ENCODE data around the gene TXNRD2. TPM values are rescaled to one million over a fixed set of nuclear protein-coding genes. Genes with fewer than 3 reads are reported as not detected.

The TXNRD2 gene
- total and polyA plus RNA-seq, 2 of the 4 experiments (the other 2 are of a cell fraction), result 15.6 to 25.7 TPM

DNA sequence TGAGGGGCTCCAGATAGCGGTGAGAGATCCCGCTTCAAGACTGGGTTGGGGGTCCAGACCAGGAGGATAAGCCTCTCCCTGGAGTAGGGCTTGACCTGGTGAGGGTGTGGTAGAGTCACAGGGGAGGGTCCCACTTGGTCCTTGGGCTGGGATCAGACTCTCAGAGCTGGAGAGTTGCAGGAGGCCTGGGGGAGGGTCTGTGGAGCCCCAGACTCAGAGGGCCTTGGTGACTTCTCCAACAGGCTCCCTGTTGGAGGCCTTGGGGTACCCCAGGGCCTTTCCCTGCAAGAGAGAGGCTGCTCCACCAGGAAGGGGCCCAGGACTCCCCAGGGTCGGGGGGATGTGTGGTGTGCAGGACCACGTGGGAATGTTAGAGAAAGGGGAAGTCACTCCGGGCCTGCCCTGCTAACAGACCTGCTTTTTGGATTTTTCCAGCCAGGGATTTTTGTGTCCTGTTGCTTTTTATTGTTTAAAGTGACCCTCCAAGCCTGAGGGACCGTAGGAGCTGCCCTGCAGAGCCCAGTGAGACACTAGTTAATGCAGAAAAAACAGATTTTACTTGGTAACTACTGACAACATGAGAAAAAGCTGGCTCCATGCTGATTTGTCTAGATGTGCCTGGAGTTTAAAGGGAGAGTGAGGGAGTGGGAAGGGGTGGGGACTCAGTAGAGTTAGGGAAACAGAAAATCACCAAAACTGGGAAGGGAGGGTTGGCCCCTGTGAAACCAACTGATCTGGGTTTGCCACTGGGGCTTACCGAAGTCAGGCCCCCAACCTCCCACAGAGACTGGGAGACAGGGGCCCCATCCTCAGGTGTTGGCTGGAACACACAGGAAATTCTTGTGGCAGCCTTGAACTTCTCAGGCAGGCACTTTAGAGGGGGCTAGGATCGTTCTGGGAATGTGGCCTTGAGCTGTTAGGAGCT is 801 bp upstream of the TXNRD2 start:
- H3K27ac ChIP-seq (ENCODE audit: insufficient read depth, low read length), result peak overlapping the region; percentile 99
- DNase-seq (peak; percentile 69), ATAC-seq (ENCODE audit: low read depth) (peak; percentile 55)
- peak overlapping the region; percentile 93 for H3K4me2 ChIP-seq (ENCODE audit: low read depth, low read length)
- ChIA-PET POLR2A (ENCODE audit: unreplicated experiment) (no interaction called here), CTCF (interaction anchor here (0.9 kb wide), 1 partner anchor 212 kb away, joined by 4 read pairs; no protein-coding TSS in a partner anchor)
- peak overlapping the region; percentile 99 for H2AK5ac ChIP-seq (ENCODE audit: low read depth, low read length)
- intact Hi-C loops (cut with micrococcal nuclease), result loop anchor here (5.0 kb wide), 1 partner anchor 50 kb away; no protein-coding TSS in a partner anchor
- peak overlapping the region; percentile 100 for H3K23ac ChIP-seq (ENCODE audit: low read depth, low read length)
- H3K27me3 ChIP-seq (ENCODE audit: control insufficient read depth, insufficient read depth, low read length), result no peaks in the 10 kb centered on the region
- peak overlapping the region; percentile 99 for H2BK5ac ChIP-seq (ENCODE audit: low read depth, low read length, poor library complexity, severe bottlenecking)
- H4K8ac ChIP-seq (ENCODE audit: low read depth in 2 of 2, low read length in 2 of 2), result peak overlapping the region; percentile 96 to 98
- H3K18ac ChIP-seq (ENCODE audit: low read depth, low read length), result peak overlapping the region; percentile 98
- in situ Hi-C loops (cut with MboI; ENCODE audit: low sequenced_read_pairs), result no loop called here
- 0 out of 2 replicates have a peak, but pooled peaks cover 1% of the 10 kb centered on the region for H3K36me3 ChIP-seq (ENCODE audit: control insufficient read depth, insufficient read depth, low read length)
- H2BK120ac ChIP-seq (ENCODE audit: low read depth, low read length), result peak overlapping the region; percentile 92
- no peaks in the 10 kb centered on the region for H3K9me3 ChIP-seq (ENCODE audit: control insufficient read depth, insufficient read depth, low read length)
- TF ChIP-seq, protein P1, sequence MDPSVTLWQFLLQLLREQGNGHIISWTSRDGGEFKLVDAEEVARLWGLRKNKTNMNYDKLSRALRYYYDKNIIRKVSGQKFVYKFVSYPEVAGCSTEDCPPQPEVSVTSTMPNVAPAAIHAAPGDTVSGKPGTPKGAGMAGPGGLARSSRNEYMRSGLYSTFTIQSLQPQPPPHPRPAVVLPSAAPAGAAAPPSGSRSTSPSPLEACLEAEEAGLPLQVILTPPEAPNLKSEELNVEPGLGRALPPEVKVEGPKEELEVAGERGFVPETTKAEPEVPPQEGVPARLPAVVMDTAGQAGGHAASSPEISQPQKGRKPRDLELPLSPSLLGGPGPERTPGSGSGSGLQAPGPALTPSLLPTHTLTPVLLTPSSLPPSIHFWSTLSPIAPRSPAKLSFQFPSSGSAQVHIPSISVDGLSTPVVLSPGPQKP (IDR thresholded peaks at IDR 0.05; ENCODE audit: borderline replicate concordance, low read depth, low read length), result no peak
- peak; percentile 92 for TF ChIP-seq RFX5 (IDR thresholded peaks at IDR 0.05; ENCODE audit: low read depth, low read length)
- H3K79me1 ChIP-seq (ENCODE audit: low read depth in 1 of 2, low read length in 2 of 2), result peaks cover 29 to 67% of the 10 kb centered on the region in 2 experiments
- H3K4me1 ChIP-seq (ENCODE audit: control insufficient read depth, insufficient read depth, low read length), result peaks cover 25% of the 10 kb centered on the region
- peak overlapping the region; percentile 97 for H4K91ac ChIP-seq (ENCODE audit: insufficient read depth, low read depth, low read length)
- BruUV-seq (replicated peaks), result no TSS peak
- H2AFZ ChIP-seq (replicated peaks; ENCODE audit: low read length, poor library complexity), result peak overlapping the region; percentile 97
- peaks cover 2% of the 10 kb centered on the region; the same call in 1 of the 2 replicates for H4K20me1 ChIP-seq (ENCODE audit: insufficient read depth, low read length)
- WGBS, 2 experiments (ENCODE audit: extremely low coverage in 2 of 2, insufficient read length in 1 of 2), result 0% methylated on average over 1 of the region's 8 CpGs; no CpG with 5 or more reads in 1 of the 2 experiments
- H3K56ac ChIP-seq (ENCODE audit: extremely low read depth, insufficient read depth, low read length), result peak overlapping the region; percentile 99
- peak overlapping the region; percentile 97 for H4K5ac ChIP-seq (ENCODE audit: low read depth, low read length)
- H3K9me1 ChIP-seq (ENCODE audit: insufficient read depth, low read length), result peaks cover 11% of the 10 kb centered on the region
- peak overlapping the region; percentile 100 for H3K4ac ChIP-seq (ENCODE audit: low read depth, low read length)
- peak overlapping the region; percentile 100 for H2AK9ac ChIP-seq (replicated peaks; ENCODE audit: low read depth, low read length, poor library complexity)
- peak overlapping the region; percentile 100 for H3K14ac ChIP-seq (replicated peaks; ENCODE audit: low read depth, low read length)
- H2BK15ac ChIP-seq (ENCODE audit: low read depth, low read length), result peak overlapping the region; percentile 98; the same call in 2 of the 3 replicates
- H3K4me3 ChIP-seq (ENCODE audit: insufficient read depth, low read depth, low read length), result peak overlapping the region; percentile 91
- H3K9ac ChIP-seq (ENCODE audit: low read depth, low read length), result peak overlapping the region; percentile 100
- peak overlapping the region; percentile 80 for H2BK20ac ChIP-seq (ENCODE audit: low read depth, low read length)
- dilution Hi-C loops (cut with HindIII; ENCODE audit: low sequenced_read_pairs, unreplicated experiment), result no loop called here

All from IMR-90 (cell line).